ENCODE measurements around the gene CAPZB.

The CAPZB gene

GRCh38 chr1:19361611-19362147, 123.7 kb downstream of the CAPZB start:
- no peak for DNase-seq
- TF ChIP-seq GATA1 (IDR thresholded peaks at IDR 0.05; ENCODE audit: low read depth, low read length) (no peak), POLR2A (IDR thresholded peaks at IDR 0.05; ENCODE audit: low read length) (no peak)

GRCh38 chr1:19360843-19361610, 124.3 kb downstream of the CAPZB start:
- DNase-seq = no peak
- TF ChIP-seq POLR2A (IDR thresholded peaks at IDR 0.05; ENCODE audit: low read length) (no peak), GATA1 (IDR thresholded peaks at IDR 0.05; ENCODE audit: low read depth, low read length) (no peak)

DNA sequence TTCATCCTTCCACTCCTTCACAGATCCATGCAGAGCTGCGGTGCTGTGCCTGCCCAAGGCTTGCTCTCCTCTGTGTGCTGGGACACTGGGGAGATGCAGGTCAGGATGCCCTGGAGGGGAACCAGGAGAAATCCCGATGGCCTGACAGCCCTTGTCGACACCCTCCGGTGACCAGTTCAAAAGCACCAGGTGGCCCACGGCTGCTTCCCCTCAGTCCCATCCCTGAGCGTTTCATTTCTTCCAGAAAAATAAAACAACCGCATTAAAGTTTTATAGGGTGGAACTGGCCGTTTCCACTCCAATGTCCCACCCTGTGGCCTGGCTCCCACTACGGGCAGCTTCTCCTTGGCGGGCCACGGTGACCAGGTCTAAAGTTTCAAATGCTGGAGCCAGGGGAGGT, 124.9 kb downstream of the CAPZB start:
- TF ChIP-seq GATA1 (IDR thresholded peaks at IDR 0.05; ENCODE audit: low read depth, low read length) (no peak), POLR2A (IDR thresholded peaks at IDR 0.05; ENCODE audit: low read length) (no peak)
- no peak for DNase-seq

DNA sequence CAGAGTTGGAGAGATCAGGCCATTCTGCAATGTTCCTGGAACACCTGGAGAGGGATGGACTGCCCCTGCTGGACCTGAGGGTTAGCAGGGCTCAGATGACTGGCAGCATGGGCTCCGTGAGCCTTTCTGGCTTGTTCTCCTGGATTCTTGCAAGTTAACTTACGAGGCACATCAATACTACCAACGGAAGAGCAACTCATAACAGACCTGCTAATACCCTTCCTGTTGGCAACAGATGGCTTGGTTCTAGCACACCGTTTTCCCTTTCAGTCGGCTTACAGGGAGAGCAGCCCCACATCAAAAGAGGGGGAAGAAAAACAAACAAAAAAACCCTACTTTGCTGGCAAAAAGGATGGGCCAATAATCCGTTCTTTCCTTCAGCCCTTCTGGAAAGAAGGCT, 125.3 kb downstream of the CAPZB start:
- DNase-seq = no peak
- TF ChIP-seq GATA1 (IDR thresholded peaks at IDR 0.05; ENCODE audit: low read depth, low read length) (no peak), POLR2A (IDR thresholded peaks at IDR 0.05; ENCODE audit: low read length) (no peak)

DNA sequence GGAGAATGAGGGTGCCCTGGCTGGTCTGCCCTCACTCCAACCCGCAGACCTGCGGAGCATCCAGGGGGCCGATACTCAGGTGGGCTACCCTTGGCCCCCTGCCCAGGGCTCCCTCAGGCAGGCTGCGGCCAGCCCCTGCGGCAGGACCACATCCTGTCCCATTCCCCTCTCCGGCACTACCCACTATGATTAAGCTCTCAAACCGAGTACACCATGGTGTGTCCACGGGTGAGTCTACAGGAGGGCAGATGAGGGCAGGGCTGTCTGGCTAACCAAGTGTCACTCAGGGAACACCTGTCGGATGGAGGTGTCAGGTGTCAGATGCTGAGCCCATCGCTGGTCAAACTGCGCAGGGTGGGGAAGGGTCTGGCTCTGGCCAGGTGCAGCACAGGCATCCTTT, 126.0 kb downstream of the CAPZB start:
- TF ChIP-seq GATA1 (IDR thresholded peaks at IDR 0.05; ENCODE audit: low read depth, low read length) = no peak
- no peak for TF ChIP-seq POLR2A (IDR thresholded peaks at IDR 0.05; ENCODE audit: low read length)
- no peak for DNase-seq

- no peak for DNase-seq
- TF ChIP-seq POLR2A (IDR thresholded peaks at IDR 0.05; ENCODE audit: low read length) (no peak), GATA1 (IDR thresholded peaks at IDR 0.05; ENCODE audit: low read depth, low read length) (no peak)
These were observed 126.6 kb downstream of the CAPZB start for GRCh38 chr1:19358710-19359109.

GRCh38 chr1:19357299-19357986, 127.9 kb downstream of the CAPZB start:
- TF ChIP-seq GATA1 (IDR thresholded peaks at IDR 0.05; ENCODE audit: low read depth, low read length) (no peak), POLR2A (IDR thresholded peaks at IDR 0.05; ENCODE audit: low read length) (no peak)
- no peak for DNase-seq

GRCh38 chr1:19356266-19356665, 129.1 kb downstream of the CAPZB start:
- TF ChIP-seq POLR2A (IDR thresholded peaks at IDR 0.05; ENCODE audit: low read length) = no peak
- no peak for TF ChIP-seq GATA1 (IDR thresholded peaks at IDR 0.05; ENCODE audit: low read depth, low read length)
- DNase-seq = no peak

- TF ChIP-seq POLR2A (IDR thresholded peaks at IDR 0.05; ENCODE audit: low read length) (no peak), GATA1 (IDR thresholded peaks at IDR 0.05; ENCODE audit: low read depth, low read length) (no peak)
- DNase-seq = no peak
These were observed 130.8 kb downstream of the CAPZB start for GRCh38 chr1:19354531-19354981.

DNA sequence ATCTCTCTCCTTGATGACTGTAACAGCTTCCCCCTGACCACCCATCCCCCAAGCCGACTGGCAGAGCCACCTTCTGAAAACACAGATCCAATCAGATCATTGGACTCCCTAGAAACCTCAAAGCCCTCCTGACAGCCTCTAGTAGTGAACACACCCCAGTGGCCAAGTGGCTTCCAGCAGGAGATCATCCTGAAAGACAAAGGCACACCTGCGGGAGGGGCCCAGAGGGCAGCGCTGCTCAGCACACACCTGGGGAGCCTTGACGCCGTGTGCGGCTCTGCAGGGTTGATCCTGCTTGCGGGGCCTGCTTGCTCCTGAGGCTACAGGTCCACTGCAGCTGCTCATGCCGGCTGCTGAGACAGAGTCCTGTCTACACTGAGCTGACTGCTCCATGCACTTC, 131.7 kb downstream of the CAPZB start:
- no peak for TF ChIP-seq POLR2A (IDR thresholded peaks at IDR 0.05; ENCODE audit: low read length)
- no peak for TF ChIP-seq GATA1 (IDR thresholded peaks at IDR 0.05; ENCODE audit: low read depth, low read length)

DNA sequence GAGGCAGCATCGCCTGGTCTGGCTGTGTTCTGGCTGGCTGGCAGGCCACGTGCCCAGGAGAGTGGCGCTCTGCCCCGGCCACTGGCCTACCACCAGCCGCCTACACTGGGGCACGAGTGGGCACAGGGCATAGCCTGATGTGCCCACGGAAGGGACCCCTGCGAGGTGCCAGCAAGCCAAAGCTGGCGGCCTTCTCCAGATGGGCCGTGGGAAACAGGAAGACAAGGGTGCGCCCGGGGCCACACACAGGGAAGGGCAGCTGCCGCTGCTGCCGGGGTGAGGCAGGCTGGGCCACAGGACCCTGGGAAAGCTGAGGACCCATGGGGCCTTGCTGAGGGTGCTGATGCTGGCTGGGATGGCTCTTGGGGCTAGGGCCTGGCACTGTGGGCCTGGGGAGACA, 132.5 kb downstream of the CAPZB start:
- DNase-seq = no peak
- TF ChIP-seq POLR2A (IDR thresholded peaks at IDR 0.05; ENCODE audit: low read length) = no peak
- no peak for TF ChIP-seq GATA1 (IDR thresholded peaks at IDR 0.05; ENCODE audit: low read depth, low read length)

More for the DNA sequence above, 131.7 kb downstream of the CAPZB start:
- no peak for DNase-seq

DNA sequence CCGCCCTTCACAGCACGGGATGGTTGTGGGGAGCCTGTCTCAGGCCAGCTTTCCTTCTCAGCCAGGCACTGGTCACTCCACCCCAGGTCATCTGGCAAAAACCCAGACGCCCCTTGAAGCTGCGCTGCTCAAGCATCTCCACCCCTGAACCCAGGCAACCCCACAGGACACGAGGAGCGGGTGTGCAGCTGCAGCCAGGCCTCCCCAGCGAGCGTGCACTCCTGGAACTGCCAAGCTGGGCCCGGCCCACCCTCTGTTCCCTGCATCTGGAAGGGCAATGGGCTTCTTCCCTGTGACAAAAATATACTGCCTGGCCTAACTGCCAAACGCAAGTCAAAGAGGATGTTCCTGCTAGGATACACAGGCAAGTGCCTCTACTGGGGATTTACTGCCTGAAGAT, 133.5 kb downstream of the CAPZB start:
- TF ChIP-seq POLR2A (IDR thresholded peaks at IDR 0.05; ENCODE audit: low read length) = no peak
- no peak for TF ChIP-seq GATA1 (IDR thresholded peaks at IDR 0.05; ENCODE audit: low read depth, low read length)
- no peak for DNase-seq

DNA sequence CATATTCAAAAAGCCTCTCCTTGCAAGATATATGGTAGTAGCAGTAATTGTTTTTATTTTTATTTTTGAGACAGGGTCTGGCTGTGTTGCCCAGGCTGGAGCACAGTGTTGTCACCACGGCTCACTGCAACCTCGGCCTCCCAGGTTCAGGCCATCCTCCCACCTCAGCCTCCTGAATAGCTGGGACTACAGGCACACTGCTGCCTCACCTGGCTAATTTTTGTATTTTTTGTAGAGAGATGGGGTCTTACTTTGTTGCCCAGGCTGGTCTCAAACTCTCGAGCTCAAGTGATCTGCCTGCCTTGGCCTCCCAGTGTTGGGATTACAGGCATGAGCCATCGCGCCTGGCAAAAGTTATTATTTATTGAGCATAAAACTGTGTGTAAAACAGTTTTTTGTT, 134.8 kb downstream of the CAPZB start:
- no peak for TF ChIP-seq POLR2A (IDR thresholded peaks at IDR 0.05; ENCODE audit: low read length)
- TF ChIP-seq GATA1 (IDR thresholded peaks at IDR 0.05; ENCODE audit: low read depth, low read length) = no peak
- no peak for DNase-seq

DNA sequence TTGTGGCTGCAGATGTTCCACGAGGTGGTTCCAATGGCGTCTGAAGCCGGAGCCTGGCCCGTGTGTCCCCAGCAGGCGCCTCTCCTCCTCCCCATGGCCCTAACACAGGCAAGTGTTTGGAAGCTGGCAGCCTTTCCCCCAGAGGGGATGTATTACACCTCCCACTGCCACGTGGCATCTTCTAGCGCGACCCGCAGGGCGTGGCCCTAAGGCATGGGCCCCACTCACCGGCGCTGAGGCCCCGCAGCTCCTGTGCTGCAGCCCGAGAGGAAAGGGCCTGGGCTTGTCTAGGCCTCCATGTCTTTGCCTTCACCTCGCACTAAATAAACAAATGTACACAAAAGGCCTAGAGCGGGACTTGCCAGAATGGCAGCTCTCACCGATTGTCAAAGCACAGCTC, 135.3 kb downstream of the CAPZB start:
- no peak for DNase-seq
- TF ChIP-seq POLR2A (IDR thresholded peaks at IDR 0.05; ENCODE audit: low read length) = no peak
- TF ChIP-seq GATA1 (IDR thresholded peaks at IDR 0.05; ENCODE audit: low read depth, low read length) = no peak

Data from erythroblast (primary cell).